Ammon's horn (tissue), 1 donor: ENCODE results near the gene WFDC10A.
"Not testable (repeated sequence)": the region's sequence is repeated elsewhere in the genome, so short reads cannot be mapped to it uniquely, and the experiment has no call there.

Experiments used
- DNase-seq: peaks from one replicate; pipeline ENCODE4 v3.0.0-alpha.2; 2016; ENCODE audit warnings: low spot score

WFDC10A gene

GRCh38 chr20:45629496-45630100 lies at the start of gene WFDC10A:
WFDC10A (plus strand) TSS chr20:45629739; CDS start chr20:45629814, 75 bp downstream.
- peak; percentile 40 for DNase-seq

DNA sequence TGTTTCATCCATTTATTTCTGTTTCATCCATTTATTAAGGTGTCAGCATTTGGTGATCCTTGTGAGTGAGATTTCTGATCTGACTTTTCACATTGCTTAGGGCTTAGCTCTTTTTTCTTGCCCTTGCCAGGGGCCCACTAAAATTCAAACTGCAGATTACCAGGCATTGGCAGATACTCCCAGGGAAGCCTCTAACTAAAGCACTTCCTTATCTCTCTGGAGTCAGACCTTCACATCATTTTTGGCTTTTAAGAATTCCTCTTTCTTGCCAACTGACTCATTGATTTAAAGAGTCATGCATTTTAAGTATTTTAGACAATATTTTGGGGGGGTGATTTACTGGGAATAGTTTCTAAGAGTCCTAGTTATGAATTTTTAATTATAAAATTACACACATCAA lies 47.8 kb upstream of the WFDC10A start:
- no peak for DNase-seq

GRCh38 chr20:45583502-45583901 lies 46.0 kb upstream of the WFDC10A start:
- DNase-seq: no peak

- DNase-seq: not testable (repeated sequence)
Measured at GRCh38 chr20:45584294-45584693, 45.2 kb upstream of the WFDC10A start.

DNA sequence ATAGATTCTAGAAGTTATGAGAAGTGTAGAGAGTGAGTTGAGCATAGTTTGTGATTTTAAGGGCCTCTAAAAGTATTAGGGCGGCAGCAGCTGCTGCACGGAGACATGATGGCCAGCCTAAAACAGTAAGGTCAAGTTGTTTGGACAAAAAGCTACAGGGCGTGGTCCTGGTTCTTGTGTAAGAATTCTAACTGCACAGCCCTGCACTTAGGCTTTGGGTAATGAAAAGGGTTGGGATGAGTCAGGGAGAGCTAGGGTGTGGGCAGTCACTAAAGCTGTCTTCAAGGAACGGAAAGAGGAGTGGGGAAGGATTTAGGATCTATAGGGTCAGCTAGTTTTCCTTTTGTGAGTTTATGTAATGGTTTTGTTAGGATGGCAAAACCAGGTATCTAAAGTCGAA lies 43.6 kb upstream of the WFDC10A start:
- DNase-seq: not testable (repeated sequence)

DNA sequence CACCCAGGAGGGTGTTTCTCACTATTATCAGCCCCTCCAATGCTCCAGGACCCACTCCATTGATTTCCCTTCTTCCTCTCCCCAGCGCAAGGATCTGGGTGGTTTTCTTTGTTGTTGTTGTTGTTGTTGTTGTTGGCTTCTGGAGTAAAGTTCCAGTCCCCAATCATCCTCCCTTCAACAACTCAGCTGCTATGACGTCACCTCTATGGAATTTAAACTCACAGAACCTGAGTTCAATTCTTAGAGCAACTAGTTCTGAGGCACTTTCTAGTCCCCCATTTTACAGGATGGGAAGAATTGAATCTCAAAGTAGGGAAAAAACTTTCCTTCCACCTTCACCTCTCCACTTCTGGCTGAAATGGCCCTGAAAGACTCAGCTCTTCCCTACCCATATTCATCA lies 40.7 kb upstream of the WFDC10A start:
- no peak for DNase-seq

GRCh38 chr20:45589725-45590124 lies 39.8 kb upstream of the WFDC10A start:
- DNase-seq: no peak

- DNase-seq: peak; percentile 9
Measured at GRCh38 chr20:45592574-45593189, 36.9 kb upstream of the WFDC10A start.

DNA sequence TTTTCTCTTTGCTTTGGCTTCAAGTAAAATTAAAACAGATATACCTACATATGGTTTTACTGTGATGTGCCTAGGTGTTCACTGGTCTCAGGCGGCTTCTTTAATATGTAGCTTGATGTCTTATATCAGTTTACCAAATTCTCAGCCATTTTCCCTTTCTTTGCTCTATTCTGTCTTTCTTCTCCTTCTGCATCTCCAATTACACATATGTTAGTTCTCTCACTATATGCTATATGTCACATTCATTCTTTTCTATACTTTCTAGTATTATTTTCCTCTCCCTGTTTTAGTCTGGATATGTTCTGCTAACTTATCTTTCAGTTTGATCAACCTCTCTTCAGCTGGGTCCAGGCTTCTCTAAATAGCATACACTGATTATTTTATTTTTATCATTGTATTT lies 36.0 kb upstream of the WFDC10A start:
- DNase-seq: no peak

GRCh38 chr20:45595235-45595634 lies 34.3 kb upstream of the WFDC10A start:
- DNase-seq: no peak

- no peak for DNase-seq
Measured at GRCh38 chr20:45607810-45608209, 21.7 kb upstream of the WFDC10A start.

GRCh38 chr20:45611054-45611453 lies 18.5 kb upstream of the WFDC10A start:
- peak; percentile 4 for DNase-seq

- no peak for DNase-seq
Measured at GRCh38 chr20:45612314-45612713, 17.2 kb upstream of the WFDC10A start.

DNA sequence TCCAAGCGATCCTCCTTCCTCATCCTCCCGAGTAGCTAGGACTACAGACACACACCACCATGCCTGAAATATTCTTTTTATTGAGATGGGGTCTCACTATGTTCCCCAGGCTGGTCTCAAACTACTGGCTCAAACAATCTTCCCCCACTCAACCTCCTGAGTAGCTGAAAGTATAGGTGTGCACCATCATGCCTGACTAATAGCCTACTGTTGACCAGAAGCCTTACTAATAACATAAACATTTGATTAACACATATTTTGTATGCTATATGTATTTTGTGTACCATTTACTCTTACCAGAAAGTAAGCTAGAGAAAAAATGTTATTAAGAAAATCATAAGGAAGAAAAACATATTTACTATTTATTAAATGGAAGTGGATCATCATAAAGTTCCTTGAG lies 11.9 kb upstream of the WFDC10A start:
- DNase-seq: no peak

DNA sequence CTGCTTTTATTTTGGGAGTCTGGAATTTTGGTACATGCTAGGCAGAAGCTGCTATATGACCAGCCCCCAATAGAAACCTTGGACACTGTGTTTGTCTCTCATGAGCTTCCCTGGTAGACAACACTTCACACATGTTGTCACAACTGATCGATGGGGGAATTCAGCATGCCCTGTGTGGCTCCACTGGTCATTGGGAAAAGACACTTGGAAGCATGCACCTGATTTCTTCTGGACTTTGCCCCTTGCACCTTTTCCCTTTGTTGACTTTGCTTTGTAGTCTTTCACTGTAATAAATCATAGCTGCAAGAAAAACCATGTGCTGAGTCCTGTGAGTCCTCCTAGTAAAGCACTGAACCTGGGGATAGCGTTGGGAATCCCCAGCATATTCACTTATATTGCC lies 7.9 kb upstream of the WFDC10A start:
- DNase-seq: no peak

DNA sequence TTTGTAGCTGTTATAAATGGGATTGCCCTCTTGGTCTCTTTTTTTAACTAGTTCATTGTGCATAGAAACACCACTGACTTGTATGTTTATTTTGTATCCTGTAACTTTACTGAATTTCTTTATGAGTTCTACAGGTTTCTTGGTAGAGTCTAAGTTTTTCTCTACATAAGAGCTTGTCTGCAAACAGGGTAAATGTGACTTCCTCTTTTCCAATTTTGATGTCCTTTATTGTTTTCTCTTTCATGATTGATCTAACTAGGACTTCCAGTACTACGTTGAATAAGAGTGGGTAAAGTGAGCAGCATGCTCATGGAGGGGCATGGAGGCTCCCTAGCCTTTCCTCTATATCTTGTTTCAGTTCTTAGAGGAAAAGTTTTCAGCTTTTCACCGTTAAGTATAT lies 3.0 kb upstream of the WFDC10A start:
- DNase-seq: no peak

DNA sequence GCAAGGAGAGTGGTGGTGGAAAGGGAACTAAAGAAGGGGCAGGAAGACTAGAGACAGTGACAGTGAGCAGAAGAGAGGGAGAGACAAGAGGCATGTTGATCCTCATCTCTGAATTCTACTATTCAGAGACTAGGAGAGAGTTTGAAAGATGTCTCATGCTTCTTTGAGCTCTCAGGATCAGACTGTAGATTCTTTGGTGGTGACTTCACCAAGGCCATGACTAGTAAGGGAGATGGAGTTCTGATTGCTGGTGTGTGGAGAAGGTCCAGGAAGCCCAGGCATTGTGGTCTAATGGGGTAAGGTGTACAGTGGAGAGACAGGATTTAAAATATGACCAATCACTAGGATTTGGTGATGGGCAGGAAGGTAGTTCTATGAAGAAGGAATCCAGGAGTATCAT lies 832 bp downstream of the WFDC10A start:
- DNase-seq: no peak

GRCh38 chr20:45631184-45631583 lies 1.6 kb downstream of the WFDC10A start, which contains the start of gene WFDC9:
WFDC9 (minus strand) TSS chr20:45631284; CDS start chr20:45610181, 21,103 bp downstream.
- DNase-seq: no peak

- DNase-seq: no peak
Measured at GRCh38 chr20:45636513-45636912, 7.0 kb downstream of the WFDC10A start.

DNA sequence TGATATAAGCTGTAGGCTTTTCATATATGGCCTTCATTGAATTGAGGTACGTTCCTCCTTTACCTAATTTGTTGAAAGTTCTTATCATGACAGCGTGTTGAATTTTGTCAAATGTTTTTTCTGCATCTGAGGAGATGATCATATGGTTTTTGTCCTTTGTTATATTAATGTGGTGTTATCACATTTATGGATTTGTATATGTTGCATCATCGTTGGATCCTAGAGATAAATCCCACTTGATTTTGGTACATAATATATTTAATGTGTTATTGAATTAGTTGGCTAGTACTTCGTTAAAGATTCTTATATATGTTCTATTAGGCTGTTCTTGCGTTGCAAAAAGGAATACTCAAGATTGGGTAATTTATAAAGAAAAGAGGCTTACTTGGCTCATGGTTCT lies 10.1 kb downstream of the WFDC10A start:
- DNase-seq: no peak

DNA sequence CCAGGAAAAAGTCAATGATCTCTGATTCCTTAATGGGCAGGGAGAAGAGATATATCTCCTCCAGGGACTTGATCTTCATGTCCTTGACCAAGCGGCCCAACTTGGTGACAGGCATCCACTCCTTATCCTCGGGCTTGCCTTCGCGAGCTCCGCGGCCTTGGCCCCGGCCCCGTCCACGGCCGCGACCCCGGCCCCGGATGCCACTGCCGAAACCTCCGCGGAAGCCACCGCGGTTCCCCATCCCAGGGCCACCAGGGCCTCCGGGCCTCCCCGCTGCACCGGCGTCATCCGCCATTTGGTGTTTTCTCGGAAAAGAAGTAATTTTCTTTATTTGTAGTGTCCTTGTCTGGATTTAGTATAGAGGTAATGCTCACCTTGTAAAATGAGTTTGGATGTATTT lies 11.5 kb downstream of the WFDC10A start:
- not testable (repeated sequence) for DNase-seq

- not testable (repeated sequence) for DNase-seq
Measured at GRCh38 chr20:45645869-45646268, 16.3 kb downstream of the WFDC10A start.

DNA sequence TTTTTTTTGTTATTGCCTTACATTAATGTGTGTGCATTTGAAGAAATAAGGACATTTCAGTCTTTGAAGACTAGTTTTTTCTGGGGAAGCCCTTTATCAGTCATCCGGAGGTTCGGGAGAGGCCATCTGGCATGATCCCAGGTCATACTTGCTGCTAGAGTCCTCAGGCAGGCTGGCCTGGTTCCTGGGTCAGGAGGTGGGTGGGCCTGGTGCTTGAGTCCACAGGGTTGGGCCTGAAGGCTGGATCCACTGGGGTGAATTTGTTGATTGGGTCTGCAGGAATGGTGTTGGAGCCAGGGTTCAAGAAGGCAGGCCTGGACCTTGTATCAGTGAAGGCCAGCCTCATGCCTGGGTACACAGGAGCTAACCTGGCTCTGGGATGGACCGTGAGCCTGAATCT lies 17.3 kb downstream of the WFDC10A start:
- DNase-seq: no peak

- no peak for DNase-seq
Measured at GRCh38 chr20:45647441-45648050, 18.0 kb downstream of the WFDC10A start.
